ENCODE measurements around the gene CHRM1. TPM values are rescaled to one million over a fixed set of nuclear protein-coding genes. Genes with fewer than 3 reads are reported as not detected.

CHRM1 gene
- 5.8 TPM for polyA plus RNA-seq (2012; ENCODE audit: insufficient read depth, insufficient read length, low read depth)

DNA sequence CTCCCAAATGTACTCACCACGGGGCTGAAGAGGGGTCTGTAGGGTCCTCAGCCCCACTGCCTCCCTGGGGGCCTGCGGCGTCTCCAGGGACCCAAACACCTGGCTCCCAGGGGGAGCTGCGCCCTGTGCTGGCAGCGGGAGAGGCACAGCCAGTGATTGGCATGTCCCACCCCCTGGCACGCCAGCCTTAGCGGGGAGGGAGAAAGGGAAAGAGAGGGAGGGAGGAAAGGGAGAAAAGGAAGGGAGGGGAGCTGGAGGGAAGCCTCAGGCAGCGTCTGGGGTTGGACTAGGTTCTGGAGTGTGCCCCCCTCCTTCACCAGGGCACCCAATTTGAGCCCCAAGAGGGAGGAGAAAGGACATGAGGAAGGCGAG is at the start of gene CHRM1:
CHRM1 (minus strand) TSS at position 163 of the 372 bp plus-strand sequence. CDS start 10,263 bp downstream, outside the sequence.
- peak; percentile 31 for DNase-seq
- H3K4me1 ChIP-seq = peaks cover 18% of the 10 kb centered on the region
- no peaks in the 10 kb centered on the region for H3K27me3 ChIP-seq

DNA sequence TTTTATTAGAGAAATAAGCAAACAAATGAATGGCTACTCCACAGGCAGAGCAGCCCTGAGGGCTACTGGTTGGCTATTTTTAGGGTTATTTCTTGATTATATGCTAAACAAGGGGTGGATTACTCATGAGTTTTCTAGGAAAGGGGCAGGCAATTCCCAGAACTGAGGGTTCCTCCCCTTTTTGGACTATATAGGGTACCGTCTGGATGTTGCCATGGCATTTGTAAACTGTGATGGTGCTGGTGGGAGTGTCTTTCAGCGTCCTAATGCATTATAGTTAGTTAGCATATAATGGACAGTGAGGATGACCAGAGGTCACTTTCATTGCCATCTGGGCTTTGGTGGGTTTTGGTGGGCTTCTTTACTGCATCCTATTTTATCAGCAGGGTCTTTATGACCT is 44.4 kb upstream of the CHRM1 start:
- H3K36me3 ChIP-seq = no peaks in the 10 kb centered on the region
- DNase-seq = no peak
- H3K9me3 ChIP-seq = no peaks in the 10 kb centered on the region
- H3K27me3 ChIP-seq = no peaks in the 10 kb centered on the region
- H3K4me3 ChIP-seq (ENCODE audit: low read depth, low read length) = no peak overlapping the region
- TF ChIP-seq, protein P1, sequence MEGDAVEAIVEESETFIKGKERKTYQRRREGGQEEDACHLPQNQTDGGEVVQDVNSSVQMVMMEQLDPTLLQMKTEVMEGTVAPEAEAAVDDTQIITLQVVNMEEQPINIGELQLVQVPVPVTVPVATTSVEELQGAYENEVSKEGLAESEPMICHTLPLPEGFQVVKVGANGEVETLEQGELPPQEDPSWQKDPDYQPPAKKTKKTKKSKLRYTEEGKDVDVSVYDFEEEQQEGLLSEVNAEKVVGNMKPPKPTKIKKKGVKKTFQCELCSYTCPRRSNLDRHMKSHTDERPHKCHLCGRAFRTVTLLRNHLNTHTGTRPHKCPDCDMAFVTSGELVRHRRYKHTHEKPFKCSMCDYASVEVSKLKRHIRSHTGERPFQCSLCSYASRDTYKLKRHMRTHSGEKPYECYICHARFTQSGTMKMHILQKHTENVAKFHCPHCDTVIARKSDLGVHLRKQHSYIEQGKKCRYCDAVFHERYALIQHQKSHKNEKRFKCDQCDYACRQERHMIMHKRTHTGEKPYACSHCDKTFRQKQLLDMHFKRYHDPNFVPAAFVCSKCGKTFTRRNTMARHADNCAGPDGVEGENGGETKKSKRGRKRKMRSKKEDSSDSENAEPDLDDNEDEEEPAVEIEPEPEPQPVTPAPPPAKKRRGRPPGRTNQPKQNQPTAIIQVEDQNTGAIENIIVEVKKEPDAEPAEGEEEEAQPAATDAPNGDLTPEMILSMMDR (IDR thresholded peaks at IDR 0.05; ENCODE audit: low read depth, low read length) = no peak
- no peaks in the 10 kb centered on the region for H3K4me1 ChIP-seq

More for the DNA sequence above, at the start of gene CHRM1:
- H3K4me3 ChIP-seq (ENCODE audit: low read depth, low read length) = peak within 1 kb of the TSS; percentile 51
- no peaks in the 10 kb centered on the region for H3K9me3 ChIP-seq
- TF ChIP-seq, protein P1 (IDR thresholded peaks at IDR 0.05; ENCODE audit: low read depth, low read length) = no peak
- peaks cover 5% of the 10 kb centered on the region for H3K36me3 ChIP-seq

- H3K4me1 ChIP-seq = no peaks in the 10 kb centered on the region
- no peaks in the 10 kb centered on the region for H3K9me3 ChIP-seq
- no peak overlapping the region for H3K4me3 ChIP-seq (ENCODE audit: low read depth, low read length)
- no peak for DNase-seq
- H3K36me3 ChIP-seq = no peaks in the 10 kb centered on the region
- TF ChIP-seq, protein P1 (IDR thresholded peaks at IDR 0.05; ENCODE audit: low read depth, low read length) = no peak
- no peaks in the 10 kb centered on the region for H3K27me3 ChIP-seq
These were observed 41.2 kb upstream of the CHRM1 start for GRCh38 chr11:62962391-62962790.

GRCh38 chr11:62961017-62961570 is 39.9 kb upstream of the CHRM1 start:
- Histone ChIP-seq H3K4me1 (no peaks in the 10 kb centered on the region), H3K36me3 (no peaks in the 10 kb centered on the region), H3K9me3 (no peaks in the 10 kb centered on the region), H3K27me3 (no peaks in the 10 kb centered on the region), H3K4me3 (ENCODE audit: low read depth, low read length) (no peak overlapping the region)
- TF ChIP-seq, protein P1 (IDR thresholded peaks at IDR 0.05; ENCODE audit: low read depth, low read length) = no peak
- DNase-seq = no peak

DNA sequence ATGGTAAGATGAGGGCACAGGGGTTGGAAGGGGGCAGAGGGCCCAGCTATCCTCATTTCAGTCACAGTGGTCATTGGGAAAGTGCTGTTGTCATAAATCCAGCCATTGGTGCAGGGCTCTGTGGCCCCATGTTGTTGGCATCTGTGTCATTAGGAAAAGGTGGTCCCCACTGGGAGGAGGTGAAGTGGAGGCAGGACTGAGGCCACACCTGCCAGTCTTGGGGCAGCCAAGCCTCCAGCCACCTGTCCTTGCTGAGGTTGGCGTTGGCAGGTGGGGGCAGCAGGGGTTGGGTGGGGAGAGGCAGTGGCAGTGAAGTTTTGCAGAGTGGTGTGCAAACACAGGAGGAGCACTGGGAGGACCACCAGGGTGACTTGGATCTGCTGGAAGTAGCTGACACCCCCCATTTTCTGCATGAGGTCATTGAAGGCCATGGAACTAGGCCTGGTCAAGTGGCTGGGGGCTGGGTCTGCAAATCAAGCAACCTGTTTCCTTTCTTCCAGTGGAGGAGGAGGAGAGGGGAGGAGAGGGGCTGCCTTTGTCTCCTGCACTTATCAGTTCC is 38.3 kb upstream of the CHRM1 start:
- Histone ChIP-seq H3K4me1 (no peaks in the 10 kb centered on the region), H3K9me3 (no peaks in the 10 kb centered on the region), H3K27me3 (no peaks in the 10 kb centered on the region), H3K4me3 (ENCODE audit: low read depth, low read length) (no peak overlapping the region), H3K36me3 (no peaks in the 10 kb centered on the region)
- no peak for DNase-seq
- TF ChIP-seq, protein P1 (IDR thresholded peaks at IDR 0.05; ENCODE audit: low read depth, low read length) = no peak

All from BE2C (cell line).